Suppressor macrophage (primary cell): ENCODE measurements around the gene MYL5.
A peak's percentile ranks its signal among the peaks of the same experiment; 100 is the strongest.
"Not testable (repeated sequence)": the region's sequence is repeated elsewhere in the genome, so short reads cannot be mapped to it uniquely, and the experiment has no call there.

ENCODE experiments used
- DNase-seq, 4 experiments: peaks; one replicate each; pipeline ENCODE4 v3.0.0-alpha.2; 2020 to 2022

MYL5 gene

DNA sequence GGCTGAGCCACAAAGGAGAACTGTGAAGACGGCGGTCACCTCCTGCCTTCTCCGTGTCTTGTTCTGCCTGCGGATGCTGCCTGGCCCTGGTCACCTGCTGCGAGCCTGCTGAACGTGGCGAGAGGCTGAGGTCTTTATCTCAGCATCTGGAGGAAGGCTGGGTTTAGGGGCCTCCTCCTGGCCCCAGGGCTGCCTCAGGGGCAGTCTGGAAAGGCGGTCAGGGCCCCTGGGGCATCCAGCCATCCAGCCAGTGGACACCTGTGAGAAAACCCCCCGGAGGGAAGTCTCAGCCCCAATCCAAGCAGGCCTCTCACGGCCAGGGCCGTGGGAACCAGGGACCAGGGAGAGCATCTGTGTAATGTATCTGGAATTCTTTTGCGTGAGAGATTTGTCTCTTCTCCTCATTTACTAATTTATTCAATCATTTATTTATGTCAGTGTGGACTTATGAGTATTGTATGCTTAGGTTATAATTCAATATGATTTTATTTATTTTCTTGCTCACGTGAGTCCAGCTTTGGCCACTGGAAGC, 37.6 kb upstream of the MYL5 start:
- no peak for DNase-seq

DNA sequence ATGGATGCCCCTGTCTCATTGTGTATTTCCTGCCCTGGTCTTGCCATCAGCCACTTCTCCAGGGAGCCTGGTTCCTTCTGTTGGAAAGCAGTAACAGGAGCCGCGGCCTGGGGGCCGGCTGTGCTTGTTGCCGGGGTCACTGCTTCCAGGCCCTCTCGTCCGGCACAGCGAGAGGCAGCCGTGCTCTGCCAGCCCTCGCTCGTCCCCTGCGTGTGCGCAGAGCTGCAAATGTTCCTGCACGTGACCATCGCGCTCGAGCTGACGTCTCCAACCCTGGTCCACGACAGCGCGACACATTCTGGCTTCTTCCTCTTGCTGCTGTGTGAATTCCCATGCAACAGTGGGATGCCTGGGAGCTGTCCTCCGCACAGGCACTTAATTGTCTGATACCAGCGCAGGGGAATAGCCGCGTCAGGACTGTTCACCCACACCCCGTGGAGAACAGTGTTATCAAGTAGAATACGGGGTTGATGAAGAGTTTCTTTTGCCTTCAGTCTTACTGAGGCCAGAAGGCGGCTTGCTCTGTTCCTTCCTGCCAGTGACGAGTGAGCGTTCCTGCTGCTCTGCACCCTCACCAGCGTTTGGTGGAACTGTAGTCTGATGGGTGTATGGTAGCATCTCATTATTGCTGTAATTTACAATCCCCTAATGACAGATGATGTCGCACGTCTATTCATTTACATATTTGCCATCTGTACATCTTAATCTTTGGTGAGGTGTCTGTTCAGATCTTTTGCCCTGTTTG, 36.6 kb upstream of the MYL5 start:
- DNase-seq = no peak

DNA sequence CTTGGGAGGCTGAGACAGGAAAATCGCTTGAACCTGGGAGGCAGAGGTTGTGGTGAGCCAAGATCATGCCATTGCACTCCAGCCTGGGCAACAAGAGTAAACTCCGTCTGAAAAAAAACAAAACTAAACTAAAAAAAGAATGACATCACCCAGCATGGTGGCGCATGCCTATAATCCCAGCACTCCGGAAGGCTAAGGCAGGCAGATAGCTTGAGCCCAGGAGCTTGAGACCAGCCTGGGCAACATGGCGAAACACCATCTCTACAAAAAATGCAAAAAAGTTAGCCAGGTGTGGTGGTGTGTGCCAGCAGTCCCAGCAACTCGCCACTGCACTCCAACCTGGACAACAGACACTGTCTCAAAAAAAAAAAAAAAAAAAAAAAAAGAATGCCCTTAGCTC, 32.0 kb upstream of the MYL5 start:
- not testable (repeated sequence) for DNase-seq

DNA sequence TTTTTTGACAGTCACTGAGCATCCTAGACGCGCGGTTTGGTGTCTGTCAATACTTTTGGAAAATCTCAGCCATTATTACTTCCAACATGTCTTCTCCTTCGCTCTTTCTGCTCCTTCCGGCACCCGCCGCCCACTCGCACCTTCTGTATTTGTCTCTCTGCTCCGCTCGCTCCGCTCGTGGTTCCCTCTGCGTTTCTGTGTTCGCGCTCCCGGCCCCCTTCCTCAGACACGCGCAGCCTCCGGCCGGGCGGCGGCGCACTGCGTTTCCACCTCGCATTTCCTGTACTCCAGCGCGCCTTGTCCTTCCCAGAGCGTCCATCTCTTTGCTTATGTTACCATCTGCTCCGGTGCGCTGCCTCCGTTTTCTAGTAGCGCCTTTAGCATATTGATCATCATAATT, 27.9 kb upstream of the MYL5 start:
- DNase-seq = peak in 2 of 4 experiments; percentile 12 to 17

DNA sequence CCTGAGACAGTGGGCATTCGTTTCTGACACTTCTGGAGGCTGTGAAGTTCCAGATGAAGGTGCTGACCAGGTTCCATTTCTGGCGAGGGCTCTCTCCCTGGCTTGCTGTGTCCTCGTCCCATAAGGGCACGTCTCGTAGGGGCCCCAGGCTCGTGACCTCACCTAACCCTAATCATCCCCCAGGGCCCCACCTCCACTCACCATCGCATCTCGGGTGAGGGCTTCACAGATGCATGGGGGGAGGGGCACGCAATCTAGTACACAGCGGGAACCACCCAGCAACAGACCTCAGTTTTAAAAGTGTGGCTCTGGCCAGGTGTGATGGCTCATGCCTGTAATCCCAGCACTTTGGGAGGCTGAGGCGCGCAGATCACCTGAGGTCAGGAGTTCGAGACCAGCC, 26.9 kb upstream of the MYL5 start:
- DNase-seq = no peak

DNA sequence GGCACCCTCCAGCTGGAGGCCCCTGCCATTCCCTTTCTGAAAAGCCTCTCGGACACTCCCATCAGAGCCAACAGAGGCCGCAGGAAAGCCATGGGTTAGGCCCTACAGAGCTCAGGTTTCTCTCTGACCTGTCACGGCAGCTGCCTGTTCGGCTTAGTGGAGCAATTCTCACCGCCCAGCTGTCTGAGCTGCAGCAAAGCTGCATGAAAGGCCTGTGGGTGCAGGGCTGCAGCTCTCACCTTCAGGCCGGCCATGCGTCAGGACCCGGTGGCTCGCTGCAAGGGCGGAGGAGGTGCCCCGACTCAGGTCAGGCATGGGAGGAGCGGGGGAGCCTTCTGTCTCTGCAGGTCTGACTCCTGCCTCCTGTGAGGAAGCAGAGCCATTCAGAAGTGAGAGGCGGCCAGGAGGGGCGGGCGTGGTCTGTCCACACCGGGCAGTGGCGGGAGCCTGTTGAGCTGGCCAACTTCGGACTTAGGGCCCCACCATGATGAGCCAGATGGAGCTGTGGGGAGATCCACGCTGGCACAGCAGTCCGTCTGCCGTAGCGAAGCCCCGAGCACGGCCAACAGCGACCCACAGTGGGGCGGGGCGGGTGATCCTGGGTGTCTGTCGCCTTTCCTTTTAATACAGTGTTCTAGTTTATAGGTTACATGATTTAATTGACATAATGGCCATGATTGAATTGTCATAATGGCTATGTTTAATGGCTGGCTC, 25.6 kb upstream of the MYL5 start:
- peak in 1 of 4 experiments; percentile 1 for DNase-seq

DNA sequence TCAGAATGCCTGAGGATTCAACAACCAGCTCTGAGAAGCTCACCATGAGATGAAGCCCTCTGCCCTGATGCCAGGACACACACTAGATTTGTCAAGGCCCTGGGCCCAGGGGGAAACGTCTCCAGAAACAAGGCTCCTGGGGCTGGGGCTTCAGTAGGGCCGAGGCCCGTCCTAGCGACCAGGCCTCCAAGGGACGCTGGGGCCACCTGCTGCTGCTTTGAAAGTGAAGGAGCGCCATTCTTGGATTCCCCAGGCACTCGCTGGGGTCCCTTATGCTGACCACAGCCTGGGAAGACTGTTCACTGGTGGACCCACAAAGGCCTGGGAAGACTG, 25.1 kb upstream of the MYL5 start:
- no peak for DNase-seq

DNA sequence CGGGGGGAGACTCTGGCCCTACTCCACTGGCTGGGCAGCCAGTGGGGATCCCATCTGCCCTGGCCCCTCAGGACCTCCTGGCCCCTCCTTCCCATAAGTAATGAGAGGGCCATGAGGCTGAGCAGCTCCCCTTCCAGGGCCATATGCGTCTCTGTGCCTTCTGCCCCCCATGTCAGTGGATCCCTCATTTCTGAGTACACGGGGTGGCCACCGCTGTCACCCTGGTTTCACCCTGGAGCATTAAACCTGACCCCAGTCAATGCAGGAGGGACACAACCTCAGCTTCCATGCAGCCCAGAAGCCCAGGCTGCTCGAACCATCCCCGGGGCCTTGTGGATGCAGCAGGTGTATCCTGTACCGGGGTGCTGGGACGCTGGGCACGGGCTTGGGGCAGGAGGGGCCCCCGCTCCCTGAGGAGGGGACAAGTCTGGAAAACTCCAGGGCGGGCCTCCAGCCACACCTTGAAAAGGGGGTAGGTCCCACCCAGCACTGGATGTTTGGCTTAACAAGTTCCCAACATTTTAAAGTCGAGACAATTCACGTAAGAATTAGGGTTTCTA, 24.5 kb upstream of the MYL5 start:
- peak in 1 of 4 experiments; percentile 0 for DNase-seq

DNA sequence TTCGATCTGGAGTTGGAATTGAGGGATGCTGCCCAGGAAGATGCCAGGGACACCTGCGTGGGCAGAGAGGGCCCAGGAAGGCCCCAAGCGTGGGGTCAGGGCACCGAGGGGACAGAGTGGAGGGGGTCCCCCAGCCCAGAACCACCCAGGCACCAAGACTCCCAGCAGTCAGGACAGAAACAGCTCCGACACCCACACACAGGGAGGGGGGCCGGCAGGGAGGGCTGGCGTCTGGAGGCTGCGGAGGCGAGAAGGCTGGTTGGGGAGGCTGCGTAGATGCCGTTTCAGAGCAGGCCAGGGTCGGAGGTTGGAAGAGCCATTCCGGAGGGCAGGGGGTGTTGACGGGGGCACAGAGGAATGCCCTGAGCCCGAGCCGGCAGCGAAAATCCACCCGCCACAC, 23.9 kb upstream of the MYL5 start:
- peak in 1 of 4 experiments; percentile 0 for DNase-seq

DNA sequence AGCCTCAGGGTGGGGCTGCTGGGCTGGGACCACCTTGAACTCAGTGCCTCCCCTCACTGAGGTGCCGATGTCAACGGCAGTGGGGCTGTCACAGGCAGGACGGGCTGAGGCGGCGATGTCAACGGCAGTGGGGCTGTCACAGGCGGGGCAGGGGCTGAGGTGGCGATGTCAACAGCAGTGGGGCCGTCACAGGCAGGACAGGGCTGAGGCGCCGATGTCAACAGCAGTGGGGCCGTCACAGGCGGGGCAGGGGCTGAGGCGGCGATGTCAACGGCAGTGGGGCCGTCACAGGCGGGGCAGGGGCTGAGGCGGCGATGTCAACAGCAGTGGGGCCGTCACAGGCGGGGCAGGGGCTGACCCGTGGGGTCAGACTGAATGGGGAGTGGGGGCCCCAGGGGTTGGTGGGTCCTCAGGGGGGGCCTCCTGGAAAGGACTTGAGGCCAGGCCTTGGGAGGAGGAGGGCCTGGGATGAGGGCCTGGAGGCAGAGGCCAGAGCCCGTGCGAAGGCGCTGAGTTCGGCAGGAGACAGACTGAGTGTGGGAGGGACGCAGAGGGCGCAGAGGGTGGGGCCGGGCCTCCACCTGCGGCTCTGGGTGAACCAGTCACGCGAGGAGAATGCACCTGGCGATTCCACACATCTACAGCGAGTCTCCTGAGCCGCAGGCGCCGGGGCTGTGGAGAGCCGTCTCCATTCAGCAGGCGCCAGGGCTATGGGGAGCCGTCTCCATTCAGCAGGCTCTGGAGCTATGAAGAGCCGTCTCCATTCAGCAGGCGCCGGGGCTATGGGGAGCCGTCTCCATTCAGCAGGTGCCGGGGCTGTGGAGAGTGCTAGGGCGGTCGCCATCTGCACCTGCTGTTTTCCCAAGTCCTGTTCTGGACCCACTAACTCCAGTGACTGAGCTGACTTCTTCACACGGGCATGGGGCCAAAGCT, 23.1 kb upstream of the MYL5 start:
- DNase-seq = peak in 1 of 4 experiments; percentile 1

DNA sequence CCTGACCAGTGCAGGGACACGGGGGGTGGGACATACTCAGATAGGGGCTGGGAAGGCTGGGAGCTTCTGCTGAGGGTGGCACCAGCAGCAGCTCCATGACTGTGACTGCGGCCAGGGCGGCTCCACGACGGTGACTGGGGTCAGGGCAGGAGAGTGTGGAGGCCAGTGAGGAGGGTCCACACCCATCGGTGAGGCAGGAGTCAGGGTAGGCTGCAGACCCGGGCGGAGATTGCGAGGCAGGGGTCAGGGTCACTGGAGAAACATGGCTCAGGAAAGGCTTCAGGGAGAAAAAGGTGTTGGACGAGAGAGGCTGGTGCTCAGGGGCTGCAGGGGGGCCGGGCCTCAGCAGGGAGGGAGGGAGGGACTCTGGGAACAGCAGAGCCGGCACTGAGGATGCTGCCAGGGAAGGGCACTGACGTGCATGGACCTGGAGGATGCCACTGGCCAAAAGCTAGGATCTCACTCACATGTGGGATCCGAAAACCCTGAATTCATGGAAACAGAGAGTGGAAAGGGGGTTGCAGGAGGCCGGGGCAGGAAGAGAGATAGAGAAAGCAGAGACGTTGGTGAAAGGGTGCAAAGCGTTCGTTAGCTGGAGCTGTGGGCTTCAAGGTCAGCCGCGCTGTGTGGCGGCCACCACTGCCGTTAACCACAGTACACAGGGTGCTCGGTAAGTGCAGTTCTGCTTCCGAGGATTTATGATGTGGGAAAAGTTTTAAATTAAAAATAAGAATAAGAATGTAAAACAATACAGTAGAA, 22.3 kb upstream of the MYL5 start:
- DNase-seq = peak in 1 of 4 experiments; percentile 0

DNA sequence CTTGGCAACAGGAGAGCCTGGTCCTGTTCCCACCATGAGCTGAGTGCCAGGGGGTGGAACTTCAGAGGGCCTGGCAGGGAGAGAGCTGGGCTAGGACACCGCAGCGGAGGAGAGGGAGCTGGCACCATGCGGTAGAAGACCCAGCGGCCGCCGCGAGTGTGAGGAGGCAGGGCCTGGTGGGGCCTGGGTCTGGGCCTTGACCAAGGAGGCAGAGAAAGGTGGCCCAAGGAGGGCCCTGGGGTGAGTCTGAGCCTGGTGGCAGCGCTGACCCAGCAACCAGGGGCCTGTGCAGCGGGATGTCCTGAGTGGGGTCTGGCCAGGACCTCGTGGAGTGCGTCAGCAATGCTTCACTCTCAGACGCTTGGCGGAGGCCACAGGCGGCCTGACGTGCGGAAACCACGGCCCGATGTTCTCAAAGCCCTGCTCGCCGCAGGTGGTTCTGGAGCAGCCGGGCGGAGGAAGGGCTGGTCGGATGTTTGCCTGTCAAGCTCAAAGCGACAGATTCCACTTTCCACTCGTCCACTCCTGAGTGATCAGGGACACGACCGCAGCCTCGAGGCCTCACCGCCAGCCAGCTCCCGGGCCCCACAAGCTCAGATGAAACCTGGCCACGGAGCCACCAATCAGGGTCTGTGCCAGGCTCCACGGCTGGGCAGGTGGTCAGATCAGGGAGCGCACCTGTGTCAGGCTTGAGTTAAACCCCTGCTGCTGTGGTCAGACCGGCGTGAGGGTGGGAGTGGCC, 21.1 kb upstream of the MYL5 start:
- DNase-seq = peak in 1 of 4 experiments; percentile 1

DNA sequence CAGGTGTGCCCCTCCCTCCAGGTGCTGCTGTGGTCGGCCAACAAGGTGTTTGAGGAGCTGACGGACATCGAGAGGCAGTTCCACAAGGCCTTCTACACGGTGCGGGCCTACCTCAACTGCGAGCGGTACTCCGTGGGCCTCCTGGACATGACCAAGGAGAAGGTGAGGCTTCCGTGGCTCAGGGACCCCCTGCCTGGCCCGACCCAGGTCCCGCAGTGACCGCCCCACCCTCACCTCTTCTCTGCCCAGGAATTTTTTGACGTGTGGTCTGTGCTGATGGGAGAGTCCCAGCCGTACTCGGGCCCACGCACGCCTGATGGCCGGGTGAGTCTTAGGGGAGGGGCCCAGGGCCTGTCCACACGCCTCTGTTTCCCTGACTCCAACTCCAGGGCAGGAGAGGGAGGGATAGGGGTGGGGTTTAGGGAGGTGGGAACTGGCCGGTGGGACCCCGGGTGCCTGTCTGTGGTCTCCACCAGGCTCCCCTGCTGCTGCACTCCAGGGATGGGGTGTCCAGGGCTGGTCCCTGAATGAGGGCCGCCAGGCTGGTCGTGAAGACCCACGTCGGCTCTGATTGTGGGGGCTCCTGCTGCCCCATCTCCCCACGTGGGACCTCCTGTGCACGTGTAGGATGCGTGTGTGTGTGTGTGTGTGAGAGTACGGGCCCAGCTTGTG, 20.4 kb upstream of the MYL5 start:
- DNase-seq = peak in 1 of 4 experiments; percentile 1

DNA sequence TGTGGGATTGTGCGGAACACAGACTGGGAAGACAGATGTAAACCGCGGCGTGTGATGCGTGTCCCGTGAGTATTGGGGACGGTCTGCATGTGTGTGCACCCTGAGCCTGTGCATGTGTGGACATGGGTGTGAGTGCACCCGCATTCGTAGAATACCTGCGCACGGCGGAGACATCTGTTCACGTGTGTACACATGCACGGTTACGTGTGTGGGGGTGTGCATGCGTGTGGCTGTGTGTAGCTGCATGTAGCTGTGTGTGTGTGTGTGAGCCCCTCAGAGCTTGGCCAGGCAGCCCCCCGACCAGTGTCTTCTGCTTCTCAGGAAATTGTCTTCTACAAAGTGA, 19.9 kb upstream of the MYL5 start:
- DNase-seq = no peak

DNA sequence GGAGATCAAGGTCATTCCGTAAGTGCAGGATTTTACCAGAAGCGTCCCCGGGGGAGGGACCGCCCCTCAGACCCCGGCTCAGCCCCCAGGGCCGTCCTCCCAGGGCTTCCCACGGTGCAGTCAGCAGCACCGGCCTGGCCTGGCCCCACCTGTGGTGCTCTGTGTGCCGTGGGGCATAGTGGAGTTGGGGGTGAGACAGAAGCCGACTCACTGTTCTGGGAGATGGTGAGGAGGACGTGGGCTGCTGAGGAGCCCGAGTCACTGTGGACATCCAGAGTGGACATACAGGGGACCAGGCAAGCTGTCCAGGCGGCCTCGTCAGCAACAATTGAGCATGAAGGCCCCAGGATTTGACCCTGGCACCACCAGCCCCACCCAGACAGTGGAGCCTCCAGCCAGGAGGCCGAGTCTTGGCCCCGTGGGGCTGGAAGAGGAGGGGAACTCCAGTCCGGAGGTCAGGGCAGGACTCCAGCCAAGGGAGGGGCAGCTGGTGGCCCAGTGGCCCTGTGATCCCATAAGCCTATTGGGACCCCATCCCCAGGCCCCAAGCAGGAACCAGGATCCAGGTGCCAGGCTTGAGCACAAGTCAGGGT, 19.4 kb upstream of the MYL5 start:
- DNase-seq = peak in 1 of 4 experiments; percentile 1

DNA sequence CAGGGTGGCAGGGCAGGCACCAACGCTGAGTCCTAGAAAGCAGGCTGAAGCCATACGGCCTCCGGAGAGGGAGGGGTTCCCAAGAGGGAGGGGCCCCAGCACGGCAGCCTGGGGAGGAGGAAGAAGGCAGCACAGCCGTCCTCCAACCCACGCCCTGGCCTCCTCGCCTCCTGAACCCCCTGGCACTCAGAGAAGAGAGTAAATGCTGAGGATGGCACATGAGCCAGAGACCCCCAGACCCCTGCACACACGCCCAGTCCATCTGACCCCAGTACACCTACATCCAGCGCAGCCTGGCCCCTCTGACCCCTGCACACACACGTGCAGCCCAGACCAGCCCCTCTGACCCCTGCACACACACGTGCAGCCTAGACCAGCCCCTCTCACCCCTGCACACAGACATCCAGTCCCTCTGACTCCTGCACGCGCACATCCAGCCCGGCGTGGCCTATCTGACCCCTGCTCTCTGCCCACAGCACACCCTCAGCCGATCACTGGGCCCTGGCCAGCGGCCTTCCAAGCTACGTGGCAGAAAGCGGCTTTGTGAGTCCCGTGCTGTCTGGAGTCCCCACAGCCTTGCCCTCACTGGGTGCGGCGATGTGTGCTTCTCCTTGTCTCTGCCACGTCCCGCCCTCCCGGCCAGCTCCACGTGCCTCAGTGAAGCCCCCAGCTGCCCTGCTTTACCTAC, 18.7 kb upstream of the MYL5 start:
- peak in 1 of 4 experiments; percentile 1 for DNase-seq

DNA sequence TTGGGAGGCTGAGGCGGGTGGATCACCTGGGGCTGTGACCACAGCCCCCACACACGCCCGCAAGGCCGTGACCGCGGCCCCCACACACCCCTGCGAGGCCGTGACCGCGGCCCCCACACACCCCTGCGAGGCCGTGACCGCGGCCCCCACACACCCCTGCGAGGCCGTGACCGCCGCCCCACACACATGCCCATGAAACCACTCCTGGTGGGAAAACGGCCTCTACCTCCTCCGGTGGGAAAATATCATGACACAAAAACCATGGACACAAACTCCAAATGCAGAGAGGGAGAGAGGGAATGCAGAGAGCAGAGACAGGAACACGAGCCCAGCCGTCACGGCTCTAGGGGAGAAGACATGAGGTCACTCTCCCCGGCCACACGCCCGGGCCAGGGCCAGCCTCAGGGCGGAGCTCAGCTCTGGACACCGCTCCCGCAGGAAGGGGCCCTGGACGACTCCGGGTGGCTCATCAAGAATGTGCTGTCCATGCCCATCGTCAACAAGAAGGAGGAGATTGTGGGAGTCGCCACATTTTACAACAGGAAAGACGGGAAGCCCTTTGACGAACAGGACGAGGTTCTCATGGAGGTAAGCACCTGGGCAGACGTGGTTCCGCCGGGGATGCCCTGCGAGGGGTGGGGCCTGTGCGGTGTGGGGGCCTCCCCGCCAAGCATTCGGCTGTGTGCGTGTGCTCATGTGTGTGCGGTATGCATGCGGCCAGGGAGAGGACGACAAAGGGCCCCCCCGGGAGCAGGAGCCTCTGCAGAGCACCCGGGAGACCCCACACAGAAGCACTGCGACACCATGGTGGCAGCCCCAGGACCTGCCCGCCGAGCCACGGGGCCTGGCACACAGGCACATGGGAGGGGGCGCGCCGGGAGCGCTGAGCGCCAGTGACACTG, 17.7 kb upstream of the MYL5 start:
- peak in 1 of 4 experiments; percentile 2 for DNase-seq

DNA sequence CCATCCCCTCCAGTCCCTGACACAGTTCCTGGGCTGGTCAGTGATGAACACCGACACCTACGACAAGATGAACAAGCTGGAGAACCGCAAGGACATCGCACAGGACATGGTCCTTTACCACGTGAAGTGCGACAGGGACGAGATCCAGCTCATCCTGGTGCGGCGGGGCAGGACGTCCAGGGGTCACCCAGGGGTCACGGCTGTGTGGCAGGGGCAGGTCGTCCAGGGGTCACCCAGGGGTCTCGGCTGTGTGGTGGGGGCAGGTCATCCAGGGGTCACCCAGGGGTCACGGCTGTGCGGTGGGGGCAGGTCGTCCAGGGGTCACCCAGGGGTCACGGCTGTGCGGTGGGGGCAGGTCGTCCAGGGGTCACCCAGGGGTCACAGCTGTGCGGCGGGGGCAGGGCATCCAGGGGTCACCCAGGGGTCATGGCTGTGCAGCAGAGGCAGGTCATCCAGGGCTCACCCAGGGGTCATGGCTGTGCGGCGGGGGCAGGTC, 17.0 kb upstream of the MYL5 start:
- DNase-seq = no peak
